ENCODE data around the gene SPATA13. TPM values are rescaled to one million over a fixed set of nuclear protein-coding genes. Genes with fewer than 3 reads are reported as not detected.
"Not testable (repeated sequence)": the region's sequence is repeated elsewhere in the genome, so short reads cannot be mapped to it uniquely, and the experiment has no call there.

Gene SPATA13
- total RNA-seq, 1 experiment from 2014 or later = 10.5 TPM

DNA sequence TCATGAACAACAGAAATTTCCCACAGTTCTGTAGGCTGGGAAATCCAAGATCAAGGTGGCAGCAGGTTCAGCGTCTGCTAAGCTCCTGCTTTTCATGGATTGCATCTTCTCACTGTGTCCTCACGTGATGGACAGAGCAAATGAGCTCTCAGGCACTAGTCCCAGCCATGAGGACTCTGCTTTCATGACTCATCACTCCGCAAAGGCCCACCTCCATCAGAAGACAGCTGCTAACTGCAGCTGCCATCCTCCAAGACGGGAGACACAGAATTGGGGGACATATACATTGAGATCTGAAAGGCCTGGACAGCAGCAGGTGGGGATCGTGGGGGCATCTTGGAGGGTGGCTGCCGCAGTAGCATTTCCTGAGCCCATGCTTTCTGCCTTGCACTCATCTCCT, 44.4 kb upstream of the SPATA13 start:
- Histone ChIP-seq H3K9me3 (no peaks in the 10 kb centered on the region), H3K4me1 (no peaks in the 10 kb centered on the region), H3K27me3 (replicated peaks; ENCODE audit: control insufficient read depth, insufficient read depth, low read length) (no peaks in the 10 kb centered on the region), H3K4me3 (ENCODE audit: low read depth, low read length) (no peak overlapping the region), H3K36me3 (ENCODE audit: control insufficient read depth, insufficient read depth, low read length) (no peaks in the 10 kb centered on the region)
- POLR2A ChIA-PET = no interaction called here
- CTCF ChIA-PET = no interaction called here
- intact Hi-C loops (cut with micrococcal nuclease; ENCODE audit: unreplicated experiment) = no loop called here
- H3K36me3 Mint-ChIP-seq (ENCODE audit: insufficient read depth, unreplicated experiment) = no peaks in the 10 kb centered on the region
- BruUV-seq (replicated peaks) = no TSS peak
- H3K4me3 Mint-ChIP-seq (ENCODE audit: unreplicated experiment) = no peak overlapping the region
- TF ChIP-seq, protein P1, sequence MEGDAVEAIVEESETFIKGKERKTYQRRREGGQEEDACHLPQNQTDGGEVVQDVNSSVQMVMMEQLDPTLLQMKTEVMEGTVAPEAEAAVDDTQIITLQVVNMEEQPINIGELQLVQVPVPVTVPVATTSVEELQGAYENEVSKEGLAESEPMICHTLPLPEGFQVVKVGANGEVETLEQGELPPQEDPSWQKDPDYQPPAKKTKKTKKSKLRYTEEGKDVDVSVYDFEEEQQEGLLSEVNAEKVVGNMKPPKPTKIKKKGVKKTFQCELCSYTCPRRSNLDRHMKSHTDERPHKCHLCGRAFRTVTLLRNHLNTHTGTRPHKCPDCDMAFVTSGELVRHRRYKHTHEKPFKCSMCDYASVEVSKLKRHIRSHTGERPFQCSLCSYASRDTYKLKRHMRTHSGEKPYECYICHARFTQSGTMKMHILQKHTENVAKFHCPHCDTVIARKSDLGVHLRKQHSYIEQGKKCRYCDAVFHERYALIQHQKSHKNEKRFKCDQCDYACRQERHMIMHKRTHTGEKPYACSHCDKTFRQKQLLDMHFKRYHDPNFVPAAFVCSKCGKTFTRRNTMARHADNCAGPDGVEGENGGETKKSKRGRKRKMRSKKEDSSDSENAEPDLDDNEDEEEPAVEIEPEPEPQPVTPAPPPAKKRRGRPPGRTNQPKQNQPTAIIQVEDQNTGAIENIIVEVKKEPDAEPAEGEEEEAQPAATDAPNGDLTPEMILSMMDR (IDR thresholded peaks at IDR 0.05; ENCODE audit: insufficient read depth in 1 of 2, low read depth in 1 of 2, low read length in 1 of 2, severe bottlenecking in 1 of 2, unreplicated experiment in 1 of 2) = no peak
- no peaks in the 10 kb centered on the region for H3K4me1 Mint-ChIP-seq (ENCODE audit: low read depth, unreplicated experiment)
- no peak for DNase-seq
- no peak overlapping the region for H3K27ac Mint-ChIP-seq (ENCODE audit: unreplicated experiment)
- no peaks in the 10 kb centered on the region for H3K9me3 Mint-ChIP-seq (ENCODE audit: unreplicated experiment)
- no peaks in the 10 kb centered on the region for H3K27me3 Mint-ChIP-seq (ENCODE audit: insufficient read depth, unreplicated experiment)

DNA sequence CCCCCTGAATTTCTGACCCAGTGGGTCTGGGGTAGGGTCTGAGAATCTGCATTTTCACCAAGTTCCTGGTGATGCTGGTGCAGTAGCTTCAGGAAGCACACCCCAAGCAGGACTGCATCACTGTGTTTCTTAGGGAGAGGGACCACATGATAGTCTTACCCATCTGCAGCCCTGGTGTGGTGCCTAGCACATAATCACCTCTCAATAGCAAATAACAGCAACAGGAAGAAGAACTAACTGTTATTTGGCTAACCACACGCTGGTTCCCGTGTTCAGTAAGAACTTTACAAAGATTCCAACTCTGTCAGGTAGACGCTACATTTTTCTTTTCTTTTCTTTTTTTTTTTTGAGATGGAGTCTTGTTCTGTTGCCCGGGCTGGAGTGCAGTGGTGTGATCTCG, 41.9 kb upstream of the SPATA13 start:
- TF ChIP-seq, protein P1 (IDR thresholded peaks at IDR 0.05; ENCODE audit: insufficient read depth in 1 of 2, low read depth in 1 of 2, low read length in 1 of 2, severe bottlenecking in 1 of 2, unreplicated experiment in 1 of 2) = no peak
- CTCF ChIA-PET = no interaction called here
- H3K4me1 Mint-ChIP-seq (ENCODE audit: low read depth, unreplicated experiment) = no peaks in the 10 kb centered on the region
- Histone ChIP-seq H3K4me3 (ENCODE audit: low read depth, low read length) (no peak overlapping the region), H3K36me3 (ENCODE audit: control insufficient read depth, insufficient read depth, low read length) (no peaks in the 10 kb centered on the region), H3K9me3 (no peaks in the 10 kb centered on the region), H3K27me3 (replicated peaks; ENCODE audit: control insufficient read depth, insufficient read depth, low read length) (no peaks in the 10 kb centered on the region), H3K4me1 (no peaks in the 10 kb centered on the region)
- H3K27me3 Mint-ChIP-seq (ENCODE audit: insufficient read depth, unreplicated experiment) = no peaks in the 10 kb centered on the region
- no TSS peak for BruUV-seq (replicated peaks)
- POLR2A ChIA-PET = no interaction called here
- no peak overlapping the region for H3K27ac Mint-ChIP-seq (ENCODE audit: unreplicated experiment)
- no peaks in the 10 kb centered on the region for H3K36me3 Mint-ChIP-seq (ENCODE audit: insufficient read depth, unreplicated experiment)
- intact Hi-C loops (cut with micrococcal nuclease; ENCODE audit: unreplicated experiment) = no loop called here
- no peak for DNase-seq
- H3K4me3 Mint-ChIP-seq (ENCODE audit: unreplicated experiment) = no peak overlapping the region
- H3K9me3 Mint-ChIP-seq (ENCODE audit: unreplicated experiment) = no peaks in the 10 kb centered on the region

DNA sequence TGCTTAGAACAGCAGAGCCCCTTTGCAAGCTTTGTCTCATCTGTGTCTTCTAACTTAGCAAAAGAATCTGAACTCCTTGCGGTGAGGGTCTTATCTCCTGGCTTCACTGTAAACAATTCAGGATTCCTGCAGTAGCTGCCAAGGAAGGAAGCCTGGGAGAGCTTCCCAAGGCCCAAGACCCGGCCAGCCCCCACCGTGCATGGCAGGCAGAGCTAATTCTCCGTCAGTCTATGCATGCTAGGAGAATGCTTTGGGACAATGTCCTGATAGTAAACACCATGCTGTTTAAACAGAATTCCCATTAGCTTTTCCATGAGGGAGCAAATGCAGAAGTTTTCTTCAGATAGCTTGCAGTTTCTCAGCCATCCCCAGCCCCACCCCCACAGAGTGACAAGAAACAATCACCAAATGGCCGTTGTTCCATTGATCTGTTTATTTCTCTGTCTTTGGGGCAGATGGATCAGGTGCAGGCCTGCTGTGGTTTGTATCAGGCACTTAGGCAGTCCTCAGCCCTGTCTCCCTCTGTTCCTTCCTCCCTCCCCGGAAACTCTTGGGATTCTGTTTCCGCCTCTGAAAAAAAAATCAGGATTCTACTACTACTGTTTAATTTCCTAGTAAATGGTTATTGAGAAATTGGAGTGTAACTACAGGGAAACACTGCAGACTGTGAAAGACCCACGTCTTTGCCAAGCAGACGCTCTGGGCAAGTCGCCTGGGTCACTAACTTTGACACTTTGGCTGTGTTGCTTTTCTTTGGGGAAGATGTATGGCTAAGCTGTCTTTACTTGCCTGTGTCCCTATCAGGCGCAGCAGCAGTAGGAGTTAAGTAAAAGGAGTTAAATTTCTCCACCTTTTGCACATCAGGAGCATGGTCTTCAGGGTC, 40.7 kb upstream of the SPATA13 start:
- Histone ChIP-seq H3K36me3 (ENCODE audit: control insufficient read depth, insufficient read depth, low read length) (no peaks in the 10 kb centered on the region), H3K4me1 (no peaks in the 10 kb centered on the region), H3K9me3 (no peaks in the 10 kb centered on the region), H3K4me3 (ENCODE audit: low read depth, low read length) (no peak overlapping the region), H3K27me3 (replicated peaks; ENCODE audit: control insufficient read depth, insufficient read depth, low read length) (no peaks in the 10 kb centered on the region)
- ChIA-PET CTCF (no interaction called here), POLR2A (no interaction called here)
- intact Hi-C loops (cut with micrococcal nuclease; ENCODE audit: unreplicated experiment) = no loop called here
- Mint-ChIP-seq H3K27ac (ENCODE audit: unreplicated experiment) (no peak overlapping the region), H3K4me1 (ENCODE audit: low read depth, unreplicated experiment) (no peaks in the 10 kb centered on the region), H3K9me3 (ENCODE audit: unreplicated experiment) (no peaks in the 10 kb centered on the region), H3K36me3 (ENCODE audit: insufficient read depth, unreplicated experiment) (no peaks in the 10 kb centered on the region), H3K4me3 (ENCODE audit: unreplicated experiment) (no peak overlapping the region), H3K27me3 (ENCODE audit: insufficient read depth, unreplicated experiment) (no peaks in the 10 kb centered on the region)
- DNase-seq = no peak
- TF ChIP-seq, protein P1 (IDR thresholded peaks at IDR 0.05; ENCODE audit: insufficient read depth in 1 of 2, low read depth in 1 of 2, low read length in 1 of 2, severe bottlenecking in 1 of 2, unreplicated experiment in 1 of 2) = no peak
- BruUV-seq (replicated peaks) = no TSS peak

DNA sequence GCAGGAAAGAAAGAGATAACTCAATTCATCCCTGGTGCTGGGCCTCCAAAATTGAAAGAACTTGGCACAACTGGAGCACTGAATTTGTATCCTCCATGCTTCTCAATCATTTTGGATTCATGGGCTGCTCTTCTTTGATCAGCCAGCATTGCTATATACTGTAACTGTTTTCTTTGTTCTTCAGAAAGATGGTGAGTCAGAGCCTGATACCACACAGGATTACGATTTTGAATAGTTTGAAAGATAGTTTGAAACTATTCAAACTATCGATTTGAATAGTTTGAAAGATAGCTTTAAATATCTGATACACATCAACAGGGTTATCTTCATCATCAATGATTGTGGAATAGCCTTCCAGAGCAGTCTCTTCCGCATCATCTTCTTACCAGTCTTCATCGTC, 38.5 kb upstream of the SPATA13 start:
- H3K27me3 Mint-ChIP-seq (ENCODE audit: insufficient read depth, unreplicated experiment); POLR2A ChIA-PET; H3K4me1 Mint-ChIP-seq (ENCODE audit: low read depth, unreplicated experiment): not testable (repeated sequence)

More for the DNA sequence above, 38.5 kb upstream of the SPATA13 start:
- H3K4me1 ChIP-seq = peaks cover 13% of the 10 kb centered on the region
- intact Hi-C loops (cut with micrococcal nuclease; ENCODE audit: unreplicated experiment); H3K36me3 ChIP-seq (ENCODE audit: control insufficient read depth, insufficient read depth, low read length); DNase-seq; H3K4me3 Mint-ChIP-seq (ENCODE audit: unreplicated experiment); H3K9me3 ChIP-seq; H3K36me3 Mint-ChIP-seq (ENCODE audit: insufficient read depth, unreplicated experiment); BruUV-seq (replicated peaks); H3K27me3 ChIP-seq (replicated peaks; ENCODE audit: control insufficient read depth, insufficient read depth, low read length); H3K9me3 Mint-ChIP-seq (ENCODE audit: unreplicated experiment); H3K4me3 ChIP-seq (ENCODE audit: low read depth, low read length); H3K27ac Mint-ChIP-seq (ENCODE audit: unreplicated experiment): not testable (repeated sequence)
- CTCF ChIA-PET = interaction anchor here (0.6 kb wide), 1 partner anchor 20 kb away, joined by 4 read pairs; no protein-coding TSS in a partner anchor

Data from Caco-2 (cell line).